GM21423 (cell line): ENCODE results near the gene PPP2R5D.
"Not testable (repeated sequence)": the region's sequence is repeated elsewhere in the genome, so short reads cannot be mapped to it uniquely, and the experiment has no call there.

ENCODE experiments used
- ATAC-seq: cut with Tn5 transposase; IDR thresholded peaks from one replicate; pipeline ENCODE4 v1.9.1; 2021; ENCODE audit warnings: mild to moderate bottlenecking, moderate library complexity; ENCODE audit not compliant: unreplicated experiment

The PPP2R5D gene

GRCh38 chr6:42988486-42989020 is 4.2 kb downstream of the PPP2R5D start:
- no peak for ATAC-seq

- ATAC-seq, result no peak
Observed at GRCh38 chr6:42989923-42990322, 5.6 kb downstream of the PPP2R5D start.

- no peak for ATAC-seq
Observed at GRCh38 chr6:42993445-42993844, 9.1 kb downstream of the PPP2R5D start.

GRCh38 chr6:42996513-42996912 is 12.1 kb downstream of the PPP2R5D start:
- no peak for ATAC-seq

GRCh38 chr6:42998205-42998604 is 13.8 kb downstream of the PPP2R5D start:
- not testable (repeated sequence) for ATAC-seq

- ATAC-seq, result no peak
Observed at GRCh38 chr6:43001843-43002242, 17.5 kb downstream of the PPP2R5D start.

- ATAC-seq, result no peak
Observed at GRCh38 chr6:43005844-43006243, 21.5 kb downstream of the PPP2R5D start.

- ATAC-seq, result no peak
Observed at GRCh38 chr6:43006251-43006650, 21.9 kb downstream of the PPP2R5D start.

GRCh38 chr6:43007126-43007525 is 22.8 kb downstream of the PPP2R5D start:
- no peak for ATAC-seq

GRCh38 chr6:43009124-43009523 is 24.8 kb downstream of the PPP2R5D start:
- ATAC-seq, result no peak

GRCh38 chr6:43011207-43011606 is 26.8 kb downstream of the PPP2R5D start:
- ATAC-seq, result no peak

GRCh38 chr6:43012364-43012763 is 28.0 kb downstream of the PPP2R5D start:
- no peak for ATAC-seq

- ATAC-seq, result peak; percentile 6
Observed at GRCh38 chr6:43013097-43013842, 28.9 kb downstream of the PPP2R5D start.

GRCh38 chr6:43013843-43014433 is 29.6 kb downstream of the PPP2R5D start, which contains the start of the genes KLHDC3 and MEA1:
Gene KLHDC3, plus strand, starts transcription at chr6:43014249. Its CDS starts 2,944 bp downstream, at chr6:43017193.
Gene MEA1, minus strand, starts transcription at chr6:43013946. Its CDS starts 133 bp downstream, at chr6:43013813.
- peak; percentile 92 for ATAC-seq

GRCh38 chr6:43014434-43014909 is 30.1 kb downstream of the PPP2R5D start:
- no peak for ATAC-seq

- no peak for ATAC-seq
Observed at GRCh38 chr6:43016176-43016942, 32.0 kb downstream of the PPP2R5D start.

GRCh38 chr6:43016943-43017334 is 32.6 kb downstream of the PPP2R5D start:
- ATAC-seq, result no peak

GRCh38 chr6:43019152-43019551 is 34.8 kb downstream of the PPP2R5D start:
- no peak for ATAC-seq

GRCh38 chr6:43020052-43020705 is 35.8 kb downstream of the PPP2R5D start:
- no peak for ATAC-seq

- no peak for ATAC-seq
Observed at GRCh38 chr6:43020847-43021246, 36.5 kb downstream of the PPP2R5D start.
